Measurements from ENCODE around the gene NXPE1. TPM values are rescaled to one million over a fixed set of nuclear protein-coding genes. Genes with fewer than 3 reads are reported as not detected.

The NXPE1 gene
- total RNA-seq, 1 experiment from 2014 or later = not detected

- DNase-seq (ENCODE audit: low spot score) = peak; percentile 44
Observed at GRCh38 chr11:114563077-114563476, 3.4 kb upstream of the NXPE1 start.

- DNase-seq (ENCODE audit: low spot score) = peak; percentile 44
Observed at GRCh38 chr11:114562166-114562916, 2.7 kb upstream of the NXPE1 start.

- peak; percentile 16 for DNase-seq (ENCODE audit: low spot score)
Observed at GRCh38 chr11:114556135-114556534, 3.5 kb downstream of the NXPE1 start.

DNA sequence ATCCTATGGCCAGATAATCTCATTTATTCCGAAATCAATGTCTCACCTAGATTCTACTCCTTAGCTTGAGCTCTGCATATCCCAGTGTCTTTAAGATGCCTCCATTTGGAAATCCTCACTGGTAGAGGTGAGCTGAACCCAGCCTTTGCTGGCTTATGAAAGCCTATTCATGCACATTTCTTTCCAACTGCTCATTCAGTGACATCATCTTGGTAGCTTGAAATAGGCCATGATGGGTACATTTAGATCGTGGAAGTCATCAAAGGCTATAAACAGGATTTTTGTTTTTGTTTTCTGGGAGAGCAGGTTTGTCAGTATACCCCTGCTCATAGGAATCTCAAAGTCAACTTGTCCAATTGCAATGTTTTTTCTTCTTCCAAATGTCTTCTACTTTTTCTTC, 6.0 kb downstream of the NXPE1 start:
- DNase-seq (ENCODE audit: low spot score) = no peak

DNA sequence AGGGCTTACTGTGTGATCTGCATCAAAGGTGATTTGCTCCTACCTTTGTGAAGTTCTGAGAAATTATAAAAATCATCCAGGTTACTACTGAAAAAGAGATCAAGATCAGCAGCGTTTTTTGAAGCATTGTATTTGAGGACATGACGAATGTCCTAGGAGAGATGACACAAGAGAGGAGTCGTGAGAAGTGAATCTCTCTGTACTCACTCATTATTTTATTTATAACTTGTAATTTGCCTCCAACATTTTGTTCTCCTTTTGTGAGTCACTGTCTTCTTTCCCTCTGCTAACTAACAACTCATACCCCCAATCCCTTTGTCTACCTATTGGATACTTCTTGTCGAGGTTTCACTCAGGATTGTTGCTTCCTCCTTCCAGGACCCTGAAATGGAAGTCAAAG, 8.6 kb downstream of the NXPE1 start:
- no peak for DNase-seq (ENCODE audit: low spot score)

DNA sequence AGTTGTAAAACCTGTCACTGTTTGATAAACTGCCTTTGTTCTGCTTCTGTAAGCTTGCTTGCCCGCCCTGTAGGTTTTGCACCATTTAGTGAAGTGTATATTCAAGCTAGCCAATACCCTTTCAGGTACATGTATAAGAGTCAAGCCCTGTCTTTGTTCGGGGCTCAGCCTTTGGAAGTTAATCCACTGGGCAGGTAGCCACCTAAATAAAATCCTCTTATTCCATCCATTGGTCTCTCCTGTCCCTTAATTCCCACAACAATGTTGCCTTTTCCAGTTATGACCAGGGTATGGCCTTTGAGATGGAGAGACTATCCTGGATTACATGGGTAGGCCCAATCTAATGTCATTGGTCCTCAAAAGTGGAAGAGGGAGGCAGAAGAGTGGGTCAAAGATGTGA, 34.0 kb downstream of the NXPE1 start:
- DNase-seq (ENCODE audit: low spot score) = no peak

GRCh38 chr11:114524122-114524521, 35.6 kb downstream of the NXPE1 start:
- no peak for DNase-seq (ENCODE audit: low spot score)

DNA sequence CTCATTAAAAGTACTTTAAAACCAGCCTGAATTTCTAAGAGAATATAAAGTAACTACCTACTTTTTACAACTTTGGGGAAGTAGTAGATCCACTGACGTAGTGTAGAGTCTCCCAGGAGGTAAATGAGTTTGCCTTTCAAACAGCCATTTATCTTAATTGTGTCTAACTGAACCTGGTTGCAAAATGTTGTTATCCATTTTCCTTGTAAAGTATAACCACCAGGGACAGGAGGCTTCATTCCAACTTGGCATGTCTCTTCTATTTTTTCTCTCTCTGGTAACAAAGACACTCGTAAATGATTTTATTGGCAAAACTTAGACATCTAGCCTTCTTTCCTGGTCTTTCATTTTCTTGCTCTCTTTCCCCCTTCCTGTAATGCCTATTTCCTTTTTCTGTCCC, 36.9 kb downstream of the NXPE1 start:
- DNase-seq (ENCODE audit: low spot score) = no peak

- no peak for DNase-seq (ENCODE audit: low spot score)
Observed at GRCh38 chr11:114511538-114511937, 48.1 kb downstream of the NXPE1 start.

GRCh38 chr11:114511079-114511478, 48.6 kb downstream of the NXPE1 start:
- no peak for DNase-seq (ENCODE audit: low spot score)

DNA sequence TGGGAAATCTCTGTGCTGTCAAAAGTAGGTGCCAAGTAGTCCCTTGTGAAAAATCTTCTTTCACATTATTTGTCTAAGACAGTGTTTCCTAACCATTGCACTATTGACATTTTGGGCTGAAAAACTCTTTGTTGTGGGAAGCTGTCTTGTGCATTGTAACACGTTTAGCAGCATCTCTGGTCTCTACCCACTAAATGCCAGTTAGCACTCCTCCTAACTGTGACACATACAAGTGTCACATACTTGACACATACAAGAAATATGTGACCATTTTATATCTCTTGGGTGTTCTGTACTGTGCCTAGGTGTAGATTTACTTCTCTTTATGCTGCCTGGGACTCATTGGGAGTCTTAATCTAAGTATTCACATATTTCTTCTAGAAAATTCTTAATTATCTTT, 57.8 kb downstream of the NXPE1 start:
- DNase-seq (ENCODE audit: low spot score) = no peak

DNA sequence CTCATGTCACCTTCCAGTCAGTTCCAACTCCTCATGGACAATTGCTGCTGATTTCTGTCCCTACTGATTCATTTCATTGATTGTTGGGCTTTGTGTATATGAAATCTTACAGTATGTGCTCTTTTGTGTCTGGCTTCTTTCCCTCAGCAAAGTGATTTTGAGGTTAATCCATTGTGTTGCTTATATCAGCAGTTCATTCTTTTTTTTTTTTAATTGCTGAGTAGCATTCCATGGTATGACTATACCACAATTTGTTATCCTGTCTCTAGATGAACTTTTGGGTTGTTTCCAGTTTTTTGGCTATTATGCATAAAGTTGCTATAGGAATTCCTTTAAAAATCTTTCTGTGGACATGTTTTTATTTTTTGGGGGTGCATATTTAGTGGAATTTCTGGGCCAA, 59.9 kb downstream of the NXPE1 start:
- no peak for DNase-seq (ENCODE audit: low spot score)

DNA sequence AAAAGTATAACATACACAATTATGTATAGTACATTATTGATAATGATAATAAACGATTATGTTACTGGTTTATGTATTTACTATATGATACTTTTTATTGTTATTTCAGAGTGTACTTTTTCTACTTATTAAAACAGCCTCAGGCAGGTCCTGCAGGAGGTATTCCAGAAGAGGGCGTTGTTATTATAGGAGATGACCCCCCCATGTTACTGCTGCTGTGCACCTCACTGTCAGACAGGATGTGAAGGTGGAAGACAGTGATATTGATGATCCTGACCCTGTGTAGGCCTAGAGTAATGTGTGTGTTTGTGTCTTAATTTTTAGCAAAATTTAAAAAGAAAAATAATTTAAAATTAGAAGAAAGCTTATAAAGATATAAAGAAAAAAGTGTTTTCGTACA, 62.8 kb downstream of the NXPE1 start:
- peak; percentile 38 for DNase-seq (ENCODE audit: low spot score)

GRCh38 chr11:114483929-114484328, 75.8 kb downstream of the NXPE1 start:
- no peak for DNase-seq (ENCODE audit: low spot score)

- no peak for DNase-seq (ENCODE audit: low spot score)
Observed at GRCh38 chr11:114482114-114482513, 77.6 kb downstream of the NXPE1 start.

DNA sequence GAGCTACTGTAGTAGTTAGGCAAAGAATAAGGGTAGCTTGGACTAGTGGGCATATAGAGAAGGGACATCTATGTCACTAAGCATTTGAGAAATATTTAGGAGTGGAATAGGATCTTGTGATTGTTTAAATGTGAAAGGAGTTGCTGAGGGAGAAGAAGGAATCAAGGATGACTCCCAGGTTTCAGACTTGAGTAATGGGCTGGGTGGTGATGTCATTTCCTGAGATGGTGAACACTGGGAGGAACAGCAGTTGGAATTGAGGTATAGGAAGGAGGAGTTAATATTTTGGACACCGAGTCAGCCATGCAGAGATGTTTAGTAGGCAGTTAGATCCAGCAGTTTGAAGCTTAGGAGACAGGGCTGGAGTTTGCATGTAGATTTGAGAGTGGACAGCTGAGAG, 80.3 kb downstream of the NXPE1 start:
- no peak for DNase-seq (ENCODE audit: low spot score)

GRCh38 chr11:114478768-114479167, 80.9 kb downstream of the NXPE1 start:
- peak; percentile 28 for DNase-seq (ENCODE audit: low spot score)

GRCh38 chr11:114478001-114478410, 81.7 kb downstream of the NXPE1 start:
- DNase-seq (ENCODE audit: low spot score) = no peak

DNA sequence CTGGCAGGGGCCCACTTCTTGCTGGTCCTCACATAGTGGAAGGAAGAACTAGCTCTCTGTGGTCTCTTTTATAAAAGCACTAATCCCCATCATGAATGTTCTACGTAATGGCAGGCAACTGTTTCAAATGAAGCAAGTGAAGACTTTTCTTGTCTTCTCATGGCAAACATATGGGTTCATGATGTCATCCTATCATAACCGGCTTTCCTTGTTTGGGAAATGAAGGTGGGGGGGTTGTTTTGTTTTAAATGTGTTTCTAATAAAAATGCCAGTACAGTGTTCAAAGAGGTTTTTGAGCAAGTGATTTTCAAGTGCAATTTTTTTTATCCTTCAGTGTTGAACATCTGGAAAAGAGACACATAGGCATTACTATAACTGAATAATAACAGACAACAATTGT, 87.0 kb downstream of the NXPE1 start:
- DNase-seq (ENCODE audit: low spot score) = no peak

Small RNAs within 50 kb of the gene (small RNA-seq; reads per million reads assigned to genes)
- not detected for gene RF01210

Other genes starting within 250 kb of the NXPE1 start
- 6.3 and 12.9 TPM in 2 replicates for gene C11orf71, start 159.4 kb downstream of the NXPE1 start, total RNA-seq (2014; rRNA removed; shearing (Covaris generic))
- gene RBM7, start 159.2 kb downstream of the NXPE1 start, total RNA-seq (2014; rRNA removed; shearing (Covaris generic)) = 18.7 and 24.0 TPM in 2 replicates
- 94.3 and 95.7 TPM in 2 replicates for gene REXO2, start 120.4 kb downstream of the NXPE1 start, total RNA-seq (2014; rRNA removed; shearing (Covaris generic))
- gene NXPE4, start 35.9 kb upstream of the NXPE1 start, total RNA-seq (2014; rRNA removed; shearing (Covaris generic)) = not detected in 2 replicates
- not detected in 2 replicates for gene NXPE2, start 118.6 kb upstream of the NXPE1 start, total RNA-seq (2014; rRNA removed; shearing (Covaris generic))

All from HT-29 (cell line).